CD1c-positive myeloid dendritic cell (primary cell): Measurements from ENCODE around the gene FRK.
"Not testable (repeated sequence)": the region's sequence is repeated elsewhere in the genome, so short reads cannot be mapped to it uniquely, and the experiment has no call there.

Experiments
- DNase-seq: peaks from one replicate; pipeline ENCODE4 v3.0.0-alpha.2; 2016; ENCODE audit errors: extremely low spot score

FRK gene

GRCh38 chr6:116008470-116009243 is 52.0 kb downstream of the FRK start:
- DNase-seq = peak; percentile 5

DNA sequence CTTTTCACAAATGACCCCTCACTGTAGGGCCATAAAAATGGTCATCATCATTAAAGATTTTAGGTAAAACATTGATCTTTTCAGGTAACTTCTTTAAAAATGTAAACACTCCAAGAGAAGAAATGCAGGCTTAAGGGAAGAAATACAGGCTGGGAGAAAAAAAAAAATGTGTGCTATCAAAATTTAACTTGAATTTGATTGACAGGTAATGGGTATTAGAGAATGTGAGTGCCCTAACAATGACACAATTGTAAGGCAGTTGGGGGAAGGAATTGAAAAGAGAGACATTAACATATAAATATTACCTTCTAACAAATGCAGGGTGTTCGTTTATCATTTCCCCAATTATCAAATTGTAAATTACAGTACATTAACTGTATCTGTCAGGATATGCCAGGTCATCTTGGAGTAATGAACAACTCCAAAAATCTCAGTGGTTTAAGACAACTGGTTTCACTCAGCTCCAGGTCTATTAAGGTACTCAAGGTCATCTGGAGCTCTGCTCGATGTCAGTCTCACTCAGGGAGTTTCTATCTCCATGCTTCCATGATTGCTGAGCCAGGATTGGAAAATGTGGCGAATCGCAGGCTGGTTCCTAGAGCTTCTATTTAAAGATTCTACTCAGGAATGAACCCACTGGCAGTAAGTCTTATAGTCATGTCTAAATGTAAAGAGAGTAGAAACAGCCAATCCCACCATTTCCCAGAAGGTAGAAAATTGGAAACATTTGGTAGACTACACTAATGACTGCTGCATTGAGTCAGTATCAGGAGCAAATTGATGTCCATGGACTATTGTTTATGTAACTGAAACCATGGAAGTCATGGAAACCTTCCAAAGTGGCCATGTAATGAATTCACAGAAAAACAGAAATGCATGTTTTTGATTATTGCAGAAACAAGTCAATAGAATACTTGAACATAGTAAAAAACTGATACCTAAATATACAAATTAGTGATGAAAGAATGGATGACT is 55.6 kb downstream of the FRK start:
- no peak for DNase-seq

DNA sequence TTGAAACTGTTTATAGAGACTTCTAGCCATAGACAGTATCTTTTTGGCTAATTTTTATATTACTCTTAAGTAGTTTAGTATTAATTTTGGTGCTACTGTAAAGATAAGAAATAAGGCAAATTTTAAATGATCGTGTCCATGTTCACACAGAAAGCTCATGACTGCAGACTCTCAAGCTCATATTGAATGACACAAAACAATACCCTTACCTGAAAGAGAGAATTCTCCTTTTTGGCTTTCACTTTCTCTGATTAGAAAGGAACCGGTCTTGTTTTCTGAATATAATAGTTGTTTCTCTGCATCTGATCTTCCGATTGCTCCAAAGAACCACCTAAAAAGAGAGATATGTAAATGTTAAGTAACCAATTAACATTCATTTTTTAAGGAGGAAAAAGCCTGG is 57.0 kb downstream of the FRK start:
- DNase-seq = no peak

DNA sequence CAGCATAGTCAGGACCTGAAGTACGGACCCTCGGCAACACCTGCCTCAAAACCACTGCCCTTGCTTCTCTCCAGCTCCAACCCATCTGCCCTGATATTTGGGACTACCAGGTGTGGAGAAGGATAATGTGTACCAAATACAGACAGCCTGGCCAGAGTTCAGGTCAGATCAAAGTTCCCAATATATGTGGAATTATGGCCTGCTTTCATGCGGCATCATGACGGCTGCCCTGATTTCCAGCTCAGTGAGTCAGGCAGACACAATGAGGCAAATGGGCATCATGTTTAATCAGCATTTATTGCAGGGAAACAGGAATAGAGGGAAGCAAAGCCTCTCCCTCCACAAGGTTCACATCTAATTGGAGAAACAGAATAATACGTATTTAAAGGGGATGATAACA is 57.9 kb downstream of the FRK start:
- DNase-seq = no peak

DNA sequence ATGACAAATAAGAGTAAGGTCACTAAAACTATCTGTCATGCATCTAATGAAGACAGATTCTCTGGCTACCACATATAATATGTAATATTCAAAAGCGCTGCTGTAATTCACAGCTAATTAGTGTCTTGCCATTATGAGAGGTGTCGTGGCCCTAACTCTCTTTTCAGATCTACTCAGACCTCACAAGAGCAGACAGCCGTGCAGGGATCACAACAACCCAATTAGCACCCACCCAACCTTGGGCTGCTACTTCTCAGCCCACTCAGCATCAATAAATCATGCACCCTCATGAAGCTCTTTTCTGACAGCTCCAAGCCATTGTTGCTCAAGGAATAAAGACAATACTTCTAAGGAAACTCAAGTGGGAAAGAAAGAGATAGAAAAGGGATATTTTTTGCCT is 61.5 kb downstream of the FRK start:
- DNase-seq = no peak

DNA sequence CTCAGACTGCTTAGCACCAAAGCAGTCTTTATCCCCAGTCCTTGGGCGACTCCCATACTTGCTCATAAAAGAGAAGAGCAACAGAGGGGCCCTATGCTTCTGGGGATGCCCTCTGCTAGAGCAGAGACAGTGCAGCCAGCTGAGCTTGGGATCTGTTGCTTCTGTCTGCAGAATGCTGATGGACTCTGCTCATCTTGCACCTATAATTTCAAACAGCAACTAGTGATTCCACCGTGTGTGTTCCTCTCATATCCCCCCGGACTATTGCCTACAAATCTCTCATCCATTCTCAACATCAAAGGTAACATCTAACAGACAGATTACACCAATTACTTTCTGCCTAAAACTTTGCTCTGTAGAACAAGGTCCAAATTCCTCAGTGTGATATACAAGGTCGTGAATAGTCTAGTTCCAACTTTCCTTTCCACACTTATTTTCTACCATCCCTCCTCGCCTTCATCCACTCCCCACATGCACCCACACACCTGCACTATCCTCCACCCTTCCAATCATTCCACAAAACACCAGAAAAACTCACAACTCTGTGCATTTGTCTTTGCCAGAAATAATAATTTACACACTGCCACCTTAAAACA is 62.6 kb downstream of the FRK start:
- DNase-seq = no peak

DNA sequence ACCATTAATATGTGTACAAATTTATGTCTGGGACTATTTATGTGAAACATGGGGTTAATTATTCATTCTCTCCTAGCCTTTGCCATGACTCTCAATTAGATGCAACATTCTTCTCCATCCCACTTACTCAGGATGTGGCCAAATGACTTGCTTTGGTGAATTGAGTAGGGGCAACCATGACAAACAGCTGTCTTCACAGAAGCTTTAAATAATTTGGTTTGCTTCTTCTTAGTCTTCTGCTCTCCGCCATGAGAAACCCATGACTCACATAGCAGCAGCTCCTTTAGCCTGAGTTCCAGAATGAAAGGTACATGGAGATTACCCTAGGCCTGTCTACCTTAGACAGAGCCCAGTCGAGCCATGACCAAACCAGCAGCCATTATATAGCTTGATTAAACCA is 74.7 kb downstream of the FRK start:
- no peak for DNase-seq

DNA sequence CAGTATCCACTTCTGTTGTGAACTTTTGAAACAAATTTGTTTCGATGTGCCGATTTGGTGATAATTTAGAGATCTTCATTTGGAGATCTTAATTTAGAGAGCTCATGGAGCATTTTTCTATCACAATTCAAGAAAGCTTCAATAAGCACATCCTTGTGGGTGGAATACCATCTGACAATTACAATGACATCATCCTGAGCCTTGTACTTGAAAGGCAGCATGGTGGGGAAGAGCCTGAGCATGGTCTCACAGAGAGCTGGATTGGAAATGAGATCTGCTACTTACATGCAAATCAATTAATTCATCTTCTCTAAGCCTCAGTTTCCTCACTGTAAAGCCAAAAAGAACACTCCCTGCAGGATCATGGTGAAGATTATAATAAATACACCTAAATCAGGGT is 75.9 kb downstream of the FRK start:
- DNase-seq = no peak

- no peak for DNase-seq
Measured at GRCh38 chr6:115983998-115984397, 76.7 kb downstream of the FRK start.

- no peak for DNase-seq
Measured at GRCh38 chr6:115982453-115982852, 78.2 kb downstream of the FRK start.

- no peak for DNase-seq
Measured at GRCh38 chr6:115977220-115977619, 83.5 kb downstream of the FRK start.

- DNase-seq = no peak
Measured at GRCh38 chr6:115976321-115976870, 84.3 kb downstream of the FRK start.

DNA sequence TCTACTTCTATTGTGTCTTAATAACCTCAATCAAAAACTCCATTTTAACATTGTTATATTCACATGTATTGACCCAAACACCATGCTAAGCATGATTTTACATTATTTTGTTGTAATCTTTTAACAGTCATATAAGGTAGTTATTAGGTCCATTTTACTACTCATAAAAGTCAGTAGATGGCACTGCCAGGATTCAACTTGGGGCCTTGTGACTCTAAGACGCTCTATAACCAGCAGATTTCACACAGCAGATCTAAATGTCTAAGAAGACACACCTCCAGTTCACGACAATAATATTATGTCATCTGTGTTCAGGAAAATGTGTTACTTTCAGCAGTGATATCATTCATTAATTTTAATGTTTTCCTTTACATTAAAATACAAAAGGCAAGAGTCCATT is 88.0 kb downstream of the FRK start:
- DNase-seq = no peak

- DNase-seq = no peak
Measured at GRCh38 chr6:115971785-115972184, 88.9 kb downstream of the FRK start.

DNA sequence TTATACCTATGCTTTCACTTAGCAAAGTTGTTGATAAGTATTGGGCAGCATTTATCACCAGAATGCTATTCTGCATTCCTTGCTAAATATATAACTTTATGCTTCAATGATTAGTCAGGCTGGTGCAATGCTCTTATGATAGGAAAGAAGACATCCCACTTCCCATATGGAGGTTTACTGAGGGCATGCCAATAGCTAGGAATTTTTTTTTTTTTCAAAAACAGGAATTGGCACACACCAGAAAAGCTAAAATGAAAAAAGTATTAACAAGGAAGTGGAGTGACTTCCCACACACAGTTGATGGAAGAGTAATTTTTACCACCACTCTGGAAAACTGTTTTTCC is 90.8 kb downstream of the FRK start:
- no peak for DNase-seq

GRCh38 chr6:115969207-115969929 is 91.3 kb downstream of the FRK start:
- DNase-seq = no peak

GRCh38 chr6:115960286-115960685 is 100.4 kb downstream of the FRK start:
- not testable (repeated sequence) for DNase-seq

DNA sequence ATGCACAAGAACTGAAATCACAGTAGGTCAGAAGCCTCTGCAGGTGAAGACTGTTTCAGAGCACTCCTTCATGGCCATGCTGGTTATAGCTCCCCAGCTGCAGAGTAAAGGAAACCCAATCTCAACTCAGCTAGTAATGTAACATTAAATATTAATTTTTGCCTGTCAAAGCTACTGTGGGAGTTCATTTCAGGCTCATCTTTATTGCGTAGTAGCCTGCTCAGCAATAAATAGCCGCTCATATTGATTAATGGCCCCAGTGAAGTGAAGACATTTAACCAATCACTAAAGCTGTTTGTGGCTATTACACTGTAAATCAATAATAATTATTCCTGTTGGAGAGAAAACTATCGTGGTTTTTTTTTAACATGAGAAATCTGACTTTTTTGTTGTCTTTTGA is 101.7 kb downstream of the FRK start:
- DNase-seq = no peak

GRCh38 chr6:115954740-115955139 is 106.0 kb downstream of the FRK start:
- DNase-seq = no peak

GRCh38 chr6:115948751-115949150 is 111.9 kb downstream of the FRK start:
- no peak for DNase-seq

GRCh38 chr6:115947966-115948541 is 112.6 kb downstream of the FRK start:
- no peak for DNase-seq
